Endothelial cell of hepatic sinusoid (primary cell): ENCODE data around the gene ZNF367.

Source experiments
- in situ Hi-C: cut with HindIII; loops from 2 replicates; pipeline ENCODE4 v1.10.0; 2017; ENCODE audit warnings: low sequenced_read_pairs

The ZNF367 gene

GRCh38 chr9:96437454-96437853 lies 19.3 kb upstream of the ZNF367 start:
- in situ Hi-C loops = no loop called here

- in situ Hi-C loops = no loop called here
Measured at GRCh38 chr9:96436456-96437126, 18.4 kb upstream of the ZNF367 start.

DNA sequence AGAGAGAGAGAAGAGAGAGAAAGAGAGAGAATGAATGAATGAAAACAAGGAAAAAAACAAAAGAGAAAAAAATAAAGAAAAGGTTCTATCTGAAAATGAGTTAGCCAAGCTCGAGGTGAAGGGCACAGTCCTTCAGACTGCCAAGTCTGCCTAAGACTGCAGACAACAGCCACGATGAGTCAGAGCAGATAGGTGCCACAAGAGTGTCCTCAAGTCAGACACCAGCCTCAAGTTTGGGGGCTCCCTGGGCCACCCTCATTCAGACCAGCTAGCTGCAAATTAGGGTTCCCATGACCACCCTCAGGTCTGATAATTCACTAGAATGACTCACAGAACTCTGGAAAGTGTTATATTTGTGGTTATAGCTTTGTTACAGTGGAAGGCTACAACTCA lies 17.9 kb upstream of the ZNF367 start:
- in situ Hi-C loops = no loop called here

GRCh38 chr9:96435345-96435744 lies 17.2 kb upstream of the ZNF367 start:
- in situ Hi-C loops = no loop called here

DNA sequence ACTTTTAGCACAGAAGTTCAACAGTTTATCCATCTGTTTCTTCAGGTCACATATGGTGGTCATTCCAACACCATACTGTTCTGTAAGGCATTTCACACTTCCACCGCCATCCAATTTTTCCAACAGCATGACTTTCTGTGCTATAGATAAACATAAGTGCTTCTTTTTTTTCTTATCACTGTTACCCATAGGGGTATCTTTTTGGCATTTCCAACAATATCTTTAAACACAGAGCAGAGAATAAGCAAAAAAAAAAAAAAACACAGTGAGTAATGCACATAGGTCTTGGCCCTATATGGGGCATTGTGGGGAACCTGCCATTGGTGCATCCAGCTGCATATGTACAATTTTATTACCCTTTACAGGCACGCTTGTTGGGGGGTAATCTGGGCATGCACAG lies 12.2 kb upstream of the ZNF367 start:
- in situ Hi-C loops = no loop called here

DNA sequence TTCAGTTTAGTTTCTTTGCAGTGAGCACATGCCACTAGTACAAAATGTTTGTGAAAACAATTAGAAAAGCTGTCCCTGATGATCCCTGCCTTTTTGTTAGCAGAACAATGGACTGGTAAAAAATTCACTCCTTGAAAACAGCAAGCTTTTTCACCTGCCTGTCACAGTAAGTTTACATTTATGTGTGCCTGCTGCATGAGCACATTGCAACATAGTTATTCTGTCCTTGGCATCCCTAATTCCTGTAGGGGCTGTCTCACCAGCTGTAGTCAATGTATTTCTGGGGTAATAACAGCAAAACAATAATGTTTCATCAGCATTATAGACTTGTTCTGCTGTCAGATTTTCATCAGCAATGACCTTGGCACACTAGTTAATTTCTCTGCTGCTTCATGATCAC lies 11.6 kb upstream of the ZNF367 start:
- in situ Hi-C loops = loop anchor here (5.0 kb wide), 1 partner anchor 97 kb away; no protein-coding TSS in a partner anchor

GRCh38 chr9:96425500-96426169 lies 7.5 kb upstream of the ZNF367 start:
- in situ Hi-C loops = loop anchor here (5.0 kb wide), 1 partner anchor 93 kb away; no protein-coding TSS in a partner anchor

DNA sequence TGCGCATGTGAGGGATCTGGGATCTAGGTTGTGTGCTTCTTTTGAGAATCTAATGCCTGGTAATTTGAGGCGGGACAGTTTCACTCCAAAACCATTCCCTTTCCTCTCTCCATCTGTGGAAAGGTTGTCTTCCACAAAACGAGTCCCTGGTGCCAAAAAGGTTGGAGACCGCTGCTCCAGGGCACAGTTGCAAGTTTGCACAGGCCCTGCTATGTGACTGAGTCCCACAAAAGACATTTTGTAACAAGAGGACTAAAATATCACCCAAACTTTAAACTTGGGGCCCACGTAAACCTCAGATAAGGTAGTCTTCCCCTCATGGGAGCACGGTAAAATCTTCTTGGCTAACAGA lies 5.8 kb upstream of the ZNF367 start:
- in situ Hi-C loops = no loop called here

DNA sequence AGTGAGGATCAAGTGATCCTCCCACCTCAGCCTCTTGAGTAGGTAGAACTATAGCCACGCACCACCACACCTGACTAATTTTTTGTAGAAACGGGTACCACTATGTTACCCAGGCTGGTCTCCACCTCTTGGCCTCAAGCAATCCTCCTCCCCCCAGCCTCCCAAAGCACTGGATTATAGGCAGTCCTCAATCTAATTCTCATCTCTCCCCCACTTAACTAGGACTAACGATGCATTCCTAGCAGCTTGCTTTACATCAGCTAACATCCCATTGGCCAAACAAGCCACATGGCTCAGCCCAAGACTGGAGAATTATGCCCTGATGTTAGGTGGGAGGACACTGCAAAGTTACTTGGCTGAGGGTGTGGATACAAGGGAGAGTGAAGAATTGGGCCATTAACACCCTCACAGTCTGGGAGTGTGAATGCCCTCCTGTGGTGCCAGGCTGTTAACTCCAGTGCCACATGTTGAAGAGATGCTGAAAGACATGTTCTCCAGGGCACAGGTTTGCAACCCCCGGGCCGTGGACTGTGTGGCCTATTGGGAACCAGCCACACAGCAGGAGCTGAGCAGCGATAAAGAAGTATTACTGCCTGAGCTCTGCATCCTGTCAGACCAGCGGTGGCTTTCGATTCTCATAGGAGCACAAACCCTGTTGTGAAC lies 5.3 kb upstream of the ZNF367 start:
- in situ Hi-C loops = no loop called here

- in situ Hi-C loops = no loop called here
Measured at GRCh38 chr9:96420468-96421219, 2.5 kb upstream of the ZNF367 start.

- in situ Hi-C loops = no loop called here
Measured at GRCh38 chr9:96419691-96419969, 1.5 kb upstream of the ZNF367 start.

- in situ Hi-C loops = no loop called here
Measured at GRCh38 chr9:96418920-96419690, 935 bp upstream of the ZNF367 start.

- in situ Hi-C loops = no loop called here
Measured at GRCh38 chr9:96417661-96418082, 498 bp downstream of the ZNF367 start.

DNA sequence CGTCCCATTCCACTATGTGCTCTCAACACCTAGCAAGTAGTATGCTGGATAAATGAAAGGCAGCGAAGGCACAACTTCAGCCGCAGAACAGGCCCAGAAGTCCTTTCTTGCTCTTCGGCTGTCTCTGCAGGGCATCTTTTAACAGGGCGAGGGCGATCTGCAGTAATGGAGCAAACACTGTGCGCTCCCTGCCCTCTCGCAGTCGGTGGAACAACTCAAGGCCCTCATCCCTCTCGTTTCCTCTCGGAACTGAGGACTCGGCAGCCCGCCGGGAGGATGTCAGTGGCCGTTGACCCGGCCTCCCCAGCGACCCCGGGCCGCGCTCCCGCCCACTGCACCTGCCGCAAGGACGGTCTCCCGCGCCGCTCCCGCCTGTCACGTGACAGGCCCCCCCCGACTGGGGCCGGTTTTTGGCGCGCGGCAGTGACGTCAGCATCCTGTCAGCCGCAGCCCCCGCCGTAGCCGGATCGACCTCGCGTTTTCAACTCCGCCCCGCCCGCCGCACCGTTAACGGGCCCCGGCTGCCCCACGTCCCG lies 1.1 kb downstream of the ZNF367 start:
- in situ Hi-C loops = no loop called here

DNA sequence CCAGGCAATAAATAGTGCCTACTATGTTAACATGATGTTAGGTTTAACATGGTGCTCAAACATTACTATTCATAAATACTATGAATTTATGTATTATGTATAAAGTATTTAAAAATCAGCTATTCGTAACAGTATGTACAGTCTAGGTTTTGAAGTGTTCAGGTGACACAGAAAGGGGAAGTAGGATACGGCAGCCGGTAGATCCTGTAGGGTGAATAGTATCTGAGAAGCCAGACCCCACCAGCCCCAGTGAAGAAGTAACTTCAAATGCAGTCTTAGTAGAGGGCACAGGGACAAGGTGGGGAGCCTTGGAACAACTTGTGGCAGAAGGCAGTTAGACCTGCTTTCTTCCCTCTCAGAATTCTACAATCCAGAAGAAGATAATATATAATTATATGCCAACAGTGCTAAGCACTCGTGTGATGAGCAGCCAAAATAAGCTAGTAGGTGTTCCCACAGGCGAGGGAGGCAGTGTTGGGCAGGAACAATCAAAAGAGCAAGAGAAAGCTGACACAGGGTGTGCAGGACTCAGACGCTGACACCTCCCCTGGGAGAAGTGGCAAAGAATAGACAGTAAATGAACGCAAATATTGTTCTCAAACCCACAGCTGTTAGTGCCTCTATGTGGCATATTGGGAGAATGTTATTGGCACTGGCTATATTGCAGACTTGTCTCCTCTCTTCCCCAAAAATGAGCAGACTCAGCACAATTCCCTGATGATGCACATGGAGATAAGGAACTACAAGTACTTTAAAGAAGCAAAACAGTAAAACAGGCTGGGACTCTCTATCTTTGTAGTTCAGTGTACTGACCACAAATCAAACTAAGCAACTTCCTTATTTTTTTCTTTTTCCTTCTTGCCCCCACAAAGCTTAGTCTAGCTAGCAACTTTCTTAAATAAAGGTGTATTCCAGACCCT lies 4.6 kb downstream of the ZNF367 start:
- in situ Hi-C loops = no loop called here

DNA sequence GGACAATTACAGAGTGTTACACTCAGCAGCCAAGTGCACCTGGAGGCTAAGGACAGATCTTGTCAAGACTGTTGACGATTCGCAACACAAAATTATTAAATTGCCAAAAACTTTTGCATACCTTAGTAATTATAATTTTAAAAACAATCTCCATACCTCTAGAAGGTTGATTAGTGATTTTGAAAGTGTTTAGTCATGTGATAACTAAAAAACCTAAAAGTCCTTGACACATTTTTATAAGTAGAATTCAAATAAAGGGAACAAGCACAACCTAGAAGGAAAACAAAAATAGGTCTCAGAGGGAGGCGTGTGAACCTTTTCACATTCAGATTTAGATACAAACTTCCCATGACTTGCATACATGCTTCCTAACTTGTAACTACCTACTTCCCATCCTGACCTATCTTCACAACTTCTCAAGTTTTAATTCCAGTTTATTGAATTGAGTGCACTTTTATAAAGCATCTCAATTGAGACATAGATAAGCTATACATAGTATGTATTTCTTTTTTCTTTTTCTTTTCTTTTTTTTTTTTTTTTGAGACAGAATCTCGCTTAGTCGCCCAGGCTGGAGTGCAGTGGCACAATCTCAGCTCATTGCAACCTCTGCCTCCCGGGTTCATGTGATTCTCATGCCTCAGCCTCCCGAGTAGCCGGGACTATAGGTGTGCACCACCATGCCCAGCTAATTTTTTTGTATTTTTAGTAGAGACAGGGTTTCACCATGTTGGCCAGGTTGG lies 5.8 kb downstream of the ZNF367 start:
- in situ Hi-C loops = no loop called here

DNA sequence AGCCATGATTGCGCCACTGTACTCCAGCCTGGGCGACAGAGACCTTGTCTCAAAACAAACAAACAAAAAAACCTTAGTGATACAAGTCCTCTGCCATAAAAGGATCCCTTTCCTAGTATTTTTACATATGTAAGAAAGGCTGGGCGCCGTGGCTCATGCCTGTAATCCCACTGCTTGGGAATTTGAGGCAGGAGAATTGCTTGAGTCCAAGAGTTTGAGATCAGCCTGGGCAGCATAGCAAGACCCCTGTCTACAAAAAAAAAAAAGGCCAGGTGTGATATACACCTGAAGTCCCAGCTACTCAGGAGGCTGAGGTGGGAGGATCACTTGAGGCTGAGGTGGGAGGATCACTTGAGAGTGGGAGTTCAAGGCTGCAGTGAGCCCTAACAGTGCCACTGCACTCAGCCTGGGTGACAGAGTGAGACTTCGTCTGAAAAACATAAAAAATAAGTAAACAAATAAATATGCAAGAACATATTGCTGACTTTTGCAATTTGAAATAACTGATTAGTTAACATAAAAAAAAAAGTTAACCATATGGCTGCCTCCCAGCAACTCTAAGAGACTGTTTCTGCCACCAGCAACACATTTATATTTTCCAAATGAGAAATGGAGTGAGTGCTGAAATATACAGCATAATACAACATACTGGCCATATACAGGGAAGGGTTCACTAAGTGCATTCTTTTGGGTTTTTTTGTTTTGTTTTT lies 6.9 kb downstream of the ZNF367 start:
- in situ Hi-C loops = no loop called here
